Lung microvascular endothelial cell (primary cell): ENCODE results near the gene JUND. TPM values are rescaled to one million over a fixed set of nuclear protein-coding genes. Genes with fewer than 3 reads are reported as not detected.

Experiments
- DNase-seq, 2 donors: peaks; one replicate each; pipeline versions ENCODE4 v3.0.0 to v3.0.0-alpha.2; 2010; ENCODE audit warnings: low read depth in 2 of 2
- total RNA-seq: library from RNA; depleted of rRNA; stranded (reverse); fragments of >200 nt; gene quantifications from 2 replicates; pipeline ENCODE4 v1.2.1, GENCODE V29; 2014

Gene JUND
- total RNA-seq, 1 donor from 2014 or later = 117 TPM

DNA sequence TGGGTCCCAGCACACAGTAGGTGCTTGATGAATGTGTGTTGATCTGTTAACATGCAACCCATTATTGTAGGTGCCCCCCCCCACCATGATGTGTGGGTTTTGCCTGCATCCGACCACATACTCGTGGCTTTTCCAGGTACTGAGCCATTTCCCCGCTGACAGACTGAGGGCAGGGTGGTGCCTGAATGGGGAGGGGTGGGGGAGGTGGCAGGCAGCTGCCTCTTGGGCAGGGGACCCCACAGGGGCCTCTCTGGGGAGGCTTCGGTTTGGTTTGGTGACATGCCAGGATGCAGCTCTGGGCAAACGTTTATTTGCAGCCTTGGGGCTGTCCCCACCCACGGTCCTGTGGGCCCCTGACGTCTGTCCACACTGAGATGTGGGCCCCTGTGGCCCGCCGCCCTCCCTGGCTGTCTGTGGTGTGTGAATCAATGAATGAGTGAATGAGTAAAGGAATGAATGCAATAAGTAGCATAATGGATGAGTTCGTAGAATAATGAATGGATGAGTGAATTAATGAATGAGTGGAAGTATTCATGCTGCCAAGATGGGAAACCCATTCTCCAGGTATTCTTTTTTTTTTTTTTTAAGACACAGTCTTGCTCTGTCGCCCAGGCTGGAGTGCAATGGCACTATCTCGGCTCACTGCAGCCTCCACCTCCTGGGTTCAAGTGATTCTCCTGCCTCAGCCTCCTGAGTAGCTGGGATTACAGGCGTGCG is 9.0 kb upstream of the JUND start:
- no peak for DNase-seq

DNA sequence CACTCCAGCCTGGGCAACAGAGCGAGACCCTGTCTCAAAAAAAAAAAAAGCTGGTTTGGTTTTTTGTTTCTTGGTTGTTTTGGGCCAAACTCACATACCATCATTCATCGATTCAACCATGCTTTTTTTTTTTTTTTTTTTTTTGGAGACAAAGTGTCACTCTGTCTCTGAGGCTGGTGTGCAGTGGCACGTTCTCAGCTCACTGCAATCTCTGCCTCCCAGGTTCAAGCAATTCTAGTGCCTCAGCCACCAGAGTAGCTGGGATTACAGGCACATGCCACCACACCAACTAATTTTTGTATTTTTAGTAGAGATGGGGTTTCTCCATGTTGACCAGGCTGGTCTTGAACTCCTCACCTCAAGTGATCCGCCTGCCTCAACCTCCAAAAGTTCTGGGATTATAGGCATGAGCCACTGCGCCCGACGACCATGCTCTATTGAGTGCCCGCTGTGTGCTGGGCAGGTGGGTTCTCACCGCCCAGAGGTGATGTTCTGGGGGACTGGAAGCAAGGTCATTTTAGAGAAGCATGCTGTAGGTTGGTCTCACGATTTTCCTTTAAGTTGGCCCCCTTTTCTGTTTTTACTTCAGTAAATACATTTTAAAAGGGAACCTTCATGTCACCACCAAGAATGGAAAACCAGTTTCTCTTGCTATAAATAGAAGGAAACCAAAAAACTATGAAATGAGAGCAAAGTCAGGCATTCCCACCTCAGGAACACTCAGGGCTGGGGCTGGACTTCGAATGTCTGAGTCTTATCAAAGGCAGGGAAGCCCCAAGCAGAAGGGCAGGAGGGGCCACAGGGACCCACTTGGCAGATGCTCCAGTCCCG is 8.3 kb upstream of the JUND start:
- no peak for DNase-seq

DNA sequence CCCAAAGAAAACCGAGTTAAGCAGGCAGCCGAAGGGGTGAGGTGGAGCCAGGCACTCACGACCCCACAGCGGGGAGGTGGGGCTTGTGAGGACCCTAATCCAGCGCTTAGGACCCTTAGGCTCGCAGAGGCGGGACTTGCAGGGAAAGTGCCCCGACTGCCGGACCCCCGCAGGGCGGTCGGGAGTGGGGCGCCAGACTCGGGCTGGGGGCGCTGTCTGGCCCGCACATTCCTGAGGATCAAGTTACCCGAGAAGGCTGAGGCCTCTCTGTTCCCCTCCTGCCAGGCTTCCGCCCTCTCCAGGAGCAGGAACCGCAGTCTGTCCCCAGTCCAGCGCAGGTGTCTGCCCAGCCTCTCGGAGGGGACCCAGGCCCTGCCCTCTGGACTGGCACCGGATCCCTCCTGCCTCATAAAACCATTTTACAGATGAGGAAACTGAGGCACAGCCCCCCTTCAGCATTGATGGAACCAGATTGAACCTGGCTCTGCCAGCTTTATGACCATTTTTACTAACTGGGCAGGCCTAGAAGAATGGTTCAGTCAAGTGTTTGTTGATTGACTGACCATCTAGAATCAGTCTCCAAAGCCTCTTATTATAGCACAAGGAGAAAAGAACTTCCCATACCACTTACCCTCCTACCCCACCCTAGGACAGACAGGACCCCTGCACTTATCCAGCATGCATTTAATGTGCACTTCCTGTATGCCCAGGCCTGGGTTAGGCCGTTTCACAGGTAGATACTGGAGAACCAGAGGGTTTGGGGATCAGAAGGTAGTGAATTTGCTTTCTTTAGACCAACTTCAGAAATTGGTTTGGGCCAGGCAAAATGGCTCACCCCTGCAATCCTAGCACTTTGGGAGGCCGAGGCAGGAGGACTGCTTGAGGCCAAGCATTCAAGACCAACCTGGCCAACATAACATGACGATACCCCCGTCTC is 6.7 kb upstream of the JUND start:
- DNase-seq = no peak

DNA sequence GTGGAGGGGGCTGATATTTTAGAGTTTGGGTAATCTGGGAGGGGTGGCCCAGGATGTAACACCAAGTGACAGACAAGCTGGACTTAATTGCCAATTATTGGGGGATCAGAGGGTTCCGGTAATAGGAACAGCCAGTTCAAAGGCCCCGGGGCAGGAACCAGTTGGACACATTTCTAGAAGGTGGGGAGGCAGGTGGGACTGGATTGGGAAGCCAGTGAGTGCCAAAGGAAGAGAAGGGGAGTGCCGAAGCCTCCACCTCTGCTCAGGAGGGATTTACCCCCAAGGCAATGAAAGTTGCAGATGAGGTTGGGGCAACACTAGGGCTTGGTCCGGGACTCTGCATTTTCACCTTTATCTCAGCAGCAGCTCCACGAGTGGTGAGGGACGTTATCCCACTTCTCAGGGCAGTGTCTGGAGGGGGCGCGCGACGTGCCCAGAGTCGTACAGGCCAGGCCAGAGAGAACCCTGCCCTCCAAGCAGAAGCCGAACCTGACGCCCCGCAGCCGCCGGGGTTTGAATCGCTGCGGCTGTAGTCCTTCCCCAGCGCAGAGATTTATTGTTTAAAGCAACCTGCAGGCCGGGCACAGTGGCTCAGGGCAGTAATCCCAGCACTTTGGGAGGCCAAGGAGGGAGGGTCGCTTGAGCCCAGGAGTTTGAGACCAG is 5.7 kb upstream of the JUND start:
- no peak for DNase-seq

DNA sequence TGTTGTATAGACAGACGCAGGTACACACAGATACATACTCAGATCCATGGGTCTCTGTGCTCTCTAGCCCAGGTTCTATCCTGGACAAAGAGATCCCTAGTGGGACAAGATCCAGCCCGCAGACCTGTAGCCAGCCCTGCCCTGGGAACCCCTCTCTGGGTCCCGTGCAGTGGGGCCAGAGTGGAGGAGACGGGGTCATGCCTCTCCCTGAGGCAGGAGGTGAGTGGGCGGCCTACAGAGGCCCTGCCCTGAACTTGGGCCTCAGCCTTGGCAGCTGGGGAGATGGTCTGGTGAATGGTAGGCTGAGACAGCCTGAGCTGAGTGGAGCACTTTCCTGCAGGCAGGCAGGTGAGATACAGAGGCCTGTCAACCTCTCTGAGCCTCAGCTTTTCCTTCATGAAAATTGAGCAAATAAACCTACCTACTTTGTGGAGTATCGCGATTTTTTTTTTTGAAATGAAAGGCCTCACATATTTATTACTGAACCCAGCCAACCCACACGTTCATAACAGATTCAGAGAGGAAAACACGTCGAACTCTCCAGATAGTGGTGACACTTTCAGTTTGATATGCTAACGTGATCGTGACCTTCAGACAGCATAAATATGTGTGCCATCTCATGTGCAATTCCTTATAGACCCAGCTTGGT is 3.4 kb upstream of the JUND start:
- DNase-seq = no peak

DNA sequence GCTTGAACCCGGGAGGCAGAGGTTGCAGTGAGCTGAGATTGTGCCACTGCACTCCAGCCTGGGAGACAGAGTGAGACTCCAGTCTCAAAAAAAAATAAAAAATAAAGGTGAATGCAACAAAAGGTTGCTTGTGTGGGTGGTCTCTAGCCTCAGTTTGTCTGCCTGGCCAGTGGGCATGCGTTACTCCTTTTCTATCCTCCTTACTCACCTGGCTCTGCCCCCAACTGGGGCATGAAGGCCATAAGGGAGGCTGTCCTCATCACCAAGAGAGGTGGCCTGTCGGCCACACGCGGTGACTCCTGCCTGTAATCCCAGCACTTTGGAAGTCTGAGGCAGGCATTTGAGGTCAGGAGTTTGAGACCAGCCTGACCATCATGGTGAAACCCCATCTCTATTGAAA is 1.9 kb upstream of the JUND start:
- no peak for DNase-seq

DNA sequence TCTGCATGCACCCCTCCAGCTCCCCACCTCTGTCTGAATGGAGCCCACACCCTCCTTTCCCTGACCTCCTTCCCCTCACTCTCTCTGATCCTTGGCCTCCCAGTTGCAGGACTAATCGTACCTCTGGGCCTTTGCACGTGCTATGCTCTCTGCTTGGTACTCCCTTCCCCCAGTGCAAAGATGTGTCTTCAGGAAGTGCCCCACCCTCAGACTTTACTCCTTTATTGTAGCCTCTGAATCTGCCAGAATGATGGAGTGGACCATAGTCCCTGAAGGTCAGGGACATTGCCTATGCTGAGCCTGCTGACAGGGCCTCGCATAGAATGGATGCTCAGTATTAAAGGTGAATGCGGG is 1.3 kb upstream of the JUND start:
- no peak for DNase-seq

DNA sequence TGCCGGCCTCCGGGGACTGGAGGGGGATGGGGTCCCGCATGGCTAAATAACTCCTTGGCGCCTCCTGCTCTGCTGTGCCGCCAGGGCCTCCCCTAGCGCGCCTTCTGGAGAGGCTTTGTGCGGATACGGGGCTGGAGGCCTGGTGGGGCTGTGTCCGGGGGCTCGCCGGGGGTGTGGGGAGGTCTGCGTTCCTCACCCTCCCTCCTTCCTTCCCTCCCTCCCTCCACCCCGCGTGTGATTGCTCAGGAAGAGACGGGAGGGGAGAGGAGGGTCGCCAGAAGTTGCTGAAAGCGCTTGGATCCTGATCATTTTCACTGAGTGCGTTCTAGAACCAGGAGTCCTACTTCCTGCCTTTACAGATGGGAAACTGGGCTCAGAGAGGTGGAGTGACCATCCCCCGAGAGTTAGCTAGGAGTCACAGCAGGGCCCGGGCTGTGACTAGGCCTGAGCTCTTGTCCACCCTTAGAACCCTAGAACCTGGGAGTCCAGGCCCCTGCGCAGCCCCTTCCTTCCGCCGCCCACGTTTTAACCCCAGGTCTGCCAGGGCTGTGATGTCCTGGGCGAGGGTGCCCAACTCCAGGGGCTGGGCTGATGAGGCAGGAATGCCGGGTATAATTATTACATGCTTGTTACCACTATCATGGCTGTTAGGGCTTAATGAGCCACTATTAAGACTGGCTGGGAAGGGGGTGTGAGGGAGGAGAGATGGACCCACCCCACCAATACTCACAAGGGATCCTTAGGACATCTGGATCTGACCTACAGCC is 782 bp upstream of the JUND start:
- DNase-seq = no peak

DNA sequence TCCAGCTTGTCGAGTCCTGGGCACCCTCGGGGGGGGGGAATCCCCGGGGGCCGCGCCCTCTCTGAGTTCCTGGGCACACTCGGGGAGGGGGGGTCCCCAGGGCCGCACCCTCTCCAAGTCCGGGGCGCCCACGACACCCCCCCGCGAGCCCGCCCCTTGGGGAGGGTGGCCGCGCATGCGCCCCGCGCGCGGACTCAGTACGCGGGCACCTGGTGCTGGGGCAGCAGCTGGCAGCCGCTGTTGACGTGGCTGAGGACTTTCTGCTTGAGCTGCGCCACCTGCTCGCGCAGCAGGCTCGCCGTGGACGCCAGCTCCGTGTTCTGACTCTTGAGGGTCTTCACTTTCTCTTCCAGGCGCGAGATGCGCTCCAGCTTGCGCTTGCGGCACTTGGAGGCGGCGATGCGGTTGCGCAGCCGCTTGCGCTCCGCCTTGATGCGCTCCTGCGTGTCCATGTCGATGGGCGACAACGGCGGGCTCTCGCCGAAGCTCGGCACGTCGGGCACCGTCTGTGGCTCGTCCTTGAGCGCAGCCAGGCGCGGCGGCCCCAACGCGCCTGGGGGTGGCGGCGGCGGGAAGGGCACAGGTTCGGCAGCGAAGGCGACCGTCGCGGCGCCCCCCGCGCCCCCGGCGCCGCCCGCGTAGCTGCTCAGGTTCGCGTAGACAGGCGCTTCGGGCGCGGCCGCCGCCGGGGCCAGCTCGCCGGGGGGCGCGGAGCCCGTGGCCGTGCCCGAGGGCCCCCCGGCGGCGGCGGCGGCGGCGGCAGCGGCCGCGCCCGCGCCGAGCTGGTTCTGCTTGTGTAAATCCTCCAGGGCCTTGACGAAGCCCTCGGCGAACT is 958 bp downstream of the JUND start:
- DNase-seq = peak; percentile 72 to 73

DNA sequence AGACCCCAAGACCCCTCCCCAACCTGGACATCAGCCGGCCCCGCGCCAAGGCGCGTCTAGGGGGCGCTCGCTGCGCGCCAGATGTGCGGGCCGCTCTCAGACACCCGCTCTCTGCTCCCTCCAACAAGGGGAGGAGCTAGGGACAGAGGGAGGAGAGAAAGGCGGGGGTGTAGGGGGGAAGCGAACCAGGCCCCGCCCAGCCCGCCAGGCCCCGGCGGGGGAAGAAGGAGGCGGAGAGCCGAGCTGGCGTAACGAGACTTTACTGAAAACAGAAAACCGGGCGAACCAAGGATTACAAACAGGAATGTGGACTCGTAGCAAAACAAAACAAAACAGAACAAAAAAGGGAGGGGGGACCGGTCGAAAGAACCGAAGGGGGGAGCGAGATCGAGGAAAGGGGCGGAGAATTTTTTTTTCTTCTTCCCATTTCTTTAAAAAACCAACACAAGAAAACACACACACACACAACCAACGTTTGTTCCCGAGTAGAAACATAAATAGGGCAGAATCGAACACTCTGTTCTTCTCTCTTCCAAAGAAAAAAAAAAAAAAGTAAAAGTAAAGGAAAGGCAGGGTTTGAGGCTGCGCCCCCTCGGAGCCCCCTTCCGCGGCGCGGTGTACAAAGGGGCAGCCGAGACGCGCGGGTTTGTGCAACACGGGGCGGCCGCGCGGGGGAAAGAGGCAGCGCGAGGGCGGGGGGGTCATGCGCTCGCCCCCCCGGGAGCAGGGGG is 1.7 kb downstream of the JUND start:
- peak; percentile 95 for DNase-seq

DNA sequence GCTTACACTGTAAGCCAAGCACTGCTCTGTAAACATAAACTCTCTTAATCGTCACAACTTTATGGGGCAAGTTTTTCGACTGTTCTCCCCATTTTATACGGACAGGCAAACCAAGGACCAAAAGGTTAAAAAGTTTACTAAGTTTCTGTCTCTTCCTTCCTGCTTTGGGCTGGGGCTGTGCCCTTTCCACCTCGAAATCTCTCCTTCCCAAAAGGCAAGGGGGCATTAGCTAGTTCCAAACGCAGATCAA is 2.2 kb downstream of the JUND start:
- no peak for DNase-seq

DNA sequence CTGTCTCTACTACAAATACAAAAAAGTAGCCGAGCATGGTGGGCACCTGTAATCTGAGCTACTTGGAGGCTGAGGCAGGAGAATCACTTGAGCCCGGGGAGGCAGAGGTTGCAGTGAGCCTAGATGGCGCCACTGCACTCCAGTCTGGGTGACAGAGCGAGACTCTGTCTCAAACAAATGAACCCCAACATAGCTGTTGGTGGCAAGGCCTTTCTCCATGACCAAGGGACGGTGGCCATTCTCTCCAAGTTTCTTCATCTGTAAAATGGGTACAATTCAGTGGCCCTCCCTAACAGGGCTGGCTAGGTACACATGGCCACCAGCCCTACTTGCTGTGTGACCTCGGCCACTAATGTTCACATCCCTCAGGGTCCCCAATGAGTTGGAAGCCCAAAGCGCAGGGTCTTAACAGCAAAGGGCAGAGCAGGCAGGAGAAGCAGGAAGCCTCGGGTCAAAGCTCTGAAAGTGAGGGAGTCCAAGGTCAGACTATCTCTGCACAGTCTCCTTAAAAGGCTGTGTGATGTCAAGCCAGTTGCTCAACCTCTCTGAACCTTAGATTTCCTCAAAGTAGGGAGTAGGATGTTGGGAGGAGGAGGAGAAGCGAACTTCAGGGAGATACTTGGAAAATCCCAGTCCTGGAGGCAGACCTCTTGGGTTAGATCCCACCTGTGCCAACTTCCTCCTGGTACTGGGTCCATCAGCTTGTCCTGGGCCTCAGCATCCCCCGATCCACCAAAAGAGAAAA is 2.7 kb downstream of the JUND start:
- DNase-seq = peak; percentile 24 to 37

DNA sequence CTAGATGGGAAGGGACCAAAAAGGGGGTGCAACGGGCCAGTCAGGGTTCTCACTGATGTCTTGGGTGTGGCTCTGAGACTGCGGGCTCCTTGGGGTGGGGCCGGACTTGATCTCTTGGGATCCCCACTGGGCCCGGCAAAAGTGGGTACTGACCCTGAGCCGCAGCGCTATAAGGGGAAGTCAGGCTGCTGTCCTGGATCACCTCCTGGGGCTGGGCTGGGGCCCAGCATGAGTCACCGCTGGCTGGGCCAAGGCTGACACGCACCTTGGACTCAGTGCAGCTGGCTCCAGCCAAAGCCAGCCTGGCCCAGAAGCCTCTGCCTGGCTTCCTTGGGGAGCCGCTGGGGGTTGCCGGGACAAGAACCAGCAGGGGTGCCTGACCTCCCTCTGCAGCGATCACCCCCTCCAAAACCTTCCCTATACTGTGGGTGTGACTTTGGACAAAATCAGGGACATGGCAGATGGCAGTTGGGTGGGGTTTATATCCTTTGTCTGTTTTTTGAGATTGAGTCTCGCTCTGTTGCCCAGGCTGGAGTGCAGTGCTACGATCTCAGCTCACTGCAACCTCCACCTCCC is 6.6 kb downstream of the JUND start:
- DNase-seq = peak; percentile 87

DNA sequence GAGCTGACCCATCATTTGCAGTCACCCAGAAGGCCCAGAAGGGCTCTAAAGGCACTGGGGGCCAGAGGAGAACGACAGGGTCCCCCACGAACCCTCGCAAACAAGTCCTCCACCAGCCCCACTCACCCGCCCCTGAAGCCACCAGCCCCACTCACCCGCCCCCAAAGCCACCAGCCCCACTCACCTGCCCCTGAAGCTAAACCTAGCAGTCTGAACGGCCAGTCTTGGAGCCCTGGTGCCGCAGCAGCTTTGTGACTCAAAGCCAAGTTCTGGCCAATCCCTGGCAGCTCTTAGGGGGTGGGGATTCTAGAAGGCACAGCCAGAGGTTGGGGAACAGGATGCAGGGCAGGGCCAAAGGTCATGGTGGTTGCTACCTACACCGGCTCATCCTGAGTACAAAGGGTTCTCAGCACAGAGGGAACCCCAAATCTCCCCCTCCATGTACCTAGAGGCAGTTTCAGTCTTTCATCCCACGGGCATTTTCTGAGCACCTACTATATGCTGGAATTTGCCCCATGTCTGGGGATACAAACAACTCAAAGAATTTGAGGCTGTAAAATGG is 7.1 kb downstream of the JUND start, which contains the start of gene IQCN:
TSS of gene IQCN (minus strand) at position 234 of the 562 bp plus-strand sequence. CDS start 4,974 bp downstream, outside the sequence.
- DNase-seq = peak; percentile 28 to 65

DNA sequence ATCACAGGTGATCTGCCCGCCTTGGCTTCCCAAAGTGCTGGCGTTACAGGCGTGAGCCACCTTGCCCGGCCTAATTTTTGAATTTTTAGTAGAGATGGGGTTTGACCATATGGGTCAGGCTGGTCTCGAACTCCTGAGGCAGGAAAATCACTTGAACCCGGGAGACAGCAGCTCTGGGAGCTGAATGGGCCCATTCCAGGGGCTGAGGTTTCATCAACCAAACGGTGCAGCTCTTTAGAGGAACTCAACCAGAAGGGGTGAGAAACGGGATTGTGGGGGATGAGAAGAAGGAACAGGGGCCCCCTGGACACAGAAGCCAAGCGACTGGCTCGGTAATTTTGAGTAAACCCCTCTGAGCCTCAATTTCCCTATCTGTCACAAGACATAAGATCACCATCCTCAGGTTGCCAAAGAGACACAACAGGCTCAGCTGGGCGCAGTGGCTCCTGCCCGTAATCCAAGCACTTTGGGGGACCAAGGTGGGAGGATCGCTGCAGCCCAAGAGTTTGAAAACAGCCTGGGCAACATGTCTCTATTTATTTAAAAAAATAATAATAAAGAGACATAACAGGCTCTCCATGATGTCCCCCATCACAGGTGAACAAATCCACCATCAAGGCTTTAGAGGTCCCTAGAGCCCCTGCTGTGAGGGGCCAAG is 7.7 kb downstream of the JUND start:
- DNase-seq = no peak

DNA sequence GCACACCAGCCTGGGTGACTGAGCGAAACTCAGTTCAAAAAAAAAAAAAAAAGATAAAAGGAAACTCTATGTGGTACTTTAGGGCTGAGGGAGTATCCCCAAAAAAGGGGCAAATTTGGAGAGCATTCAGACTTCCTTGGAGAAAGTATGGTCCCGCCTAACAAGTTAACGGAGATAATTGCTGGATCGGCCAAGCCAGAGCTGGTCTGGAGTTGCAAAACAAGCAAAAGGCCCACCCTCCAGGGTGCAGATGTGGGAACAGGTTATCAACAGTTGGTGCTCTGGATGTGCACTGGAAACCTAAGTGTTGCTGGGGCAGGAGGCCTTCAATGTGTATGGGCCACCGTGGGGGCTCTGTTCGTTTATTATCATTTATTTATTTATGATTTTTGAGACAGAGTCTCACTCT is 10.0 kb downstream of the JUND start:
- DNase-seq = peak in 1 of 2 donors; percentile 13

DNA sequence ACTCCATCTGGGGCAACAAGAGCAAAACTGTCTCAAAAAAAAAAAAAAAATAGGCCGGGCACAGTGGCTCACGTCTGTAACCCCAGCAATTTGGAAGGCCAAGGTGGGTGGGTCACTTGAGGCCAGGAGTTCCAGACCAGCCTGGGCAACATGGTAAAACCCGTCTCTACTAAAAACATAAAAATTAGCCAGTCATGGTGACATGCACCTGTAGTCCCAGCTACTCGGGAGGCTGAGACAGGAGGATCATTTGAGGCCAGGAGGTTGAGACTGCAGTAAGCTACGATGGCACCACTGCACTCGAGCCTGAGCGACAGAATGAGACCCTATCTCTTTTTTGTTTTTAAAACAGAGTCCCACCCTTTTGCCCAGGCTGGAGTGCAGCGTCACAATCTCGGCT is 11.1 kb downstream of the JUND start:
- no peak for DNase-seq
